Measurements from ENCODE around the gene CLIP2. TPM values are rescaled to one million over a fixed set of nuclear protein-coding genes. Genes with fewer than 3 reads are reported as not detected.
"Not testable (repeated sequence)": the region's sequence is repeated elsewhere in the genome, so short reads cannot be mapped to it uniquely, and the experiment has no call there.

The CLIP2 gene
- 45.0 and 48.9 TPM in 2 replicates for total RNA-seq (ENCODE audit: low replicate concordance)
- long read RNA-seq, result 0 reads

- H3K9me3 Mint-ChIP-seq, result no peaks in the 10 kb centered on the region
- peak within 1 kb of the TSS; percentile 82 for H3K27ac Mint-ChIP-seq
- peaks cover 36% of the 10 kb centered on the region for H3K4me1 Mint-ChIP-seq (ENCODE audit: unreplicated experiment)
- H3K27me3 Mint-ChIP-seq, result no peaks in the 10 kb centered on the region
- peak; percentile 83 for DNase-seq (ENCODE audit: extremely low spot score, unreplicated experiment)
- peak within 1 kb of the TSS; percentile 91 for H3K4me3 Mint-ChIP-seq
- no peaks in the 10 kb centered on the region for H3K36me3 Mint-ChIP-seq
- no peak for TF ChIP-seq CTCF (conservative IDR thresholded peaks at IDR 0.05)
Measured at GRCh38 chr7:74289018-74289658, at the start of gene CLIP2. TSS of gene CLIP2 (plus strand) at chr7:74289407. CDS start at chr7:74317547, 28,140 bp downstream.

- Mint-ChIP-seq H3K36me3 (peaks cover 14% of the 10 kb centered on the region), H3K4me1 (ENCODE audit: unreplicated experiment) (peaks cover 4% of the 10 kb centered on the region), H3K27me3 (no peaks in the 10 kb centered on the region), H3K27ac (no peak overlapping the region), H3K9me3 (no peaks in the 10 kb centered on the region), H3K4me3 (no peak overlapping the region)
- DNase-seq (ENCODE audit: extremely low spot score, unreplicated experiment), result no peak
- no peak for TF ChIP-seq CTCF (conservative IDR thresholded peaks at IDR 0.05)
Measured at GRCh38 chr7:74240482-74240881, 48.7 kb upstream of the CLIP2 start.

- Mint-ChIP-seq H3K4me3 (no peak overlapping the region), H3K4me1 (ENCODE audit: unreplicated experiment) (peaks cover 4% of the 10 kb centered on the region), H3K9me3 (no peaks in the 10 kb centered on the region), H3K27me3 (no peaks in the 10 kb centered on the region), H3K36me3 (peaks cover 12% of the 10 kb centered on the region), H3K27ac (no peak overlapping the region)
- TF ChIP-seq CTCF (conservative IDR thresholded peaks at IDR 0.05), result no peak
- no peak for DNase-seq (ENCODE audit: extremely low spot score, unreplicated experiment)
Measured at GRCh38 chr7:74242122-74242443, 47.1 kb upstream of the CLIP2 start.

GRCh38 chr7:74246497-74246896 lies 42.7 kb upstream of the CLIP2 start:
- Mint-ChIP-seq H3K27me3 (no peaks in the 10 kb centered on the region), H3K4me3 (no peak overlapping the region), H3K4me1 (ENCODE audit: unreplicated experiment) (peaks cover 4% of the 10 kb centered on the region), H3K36me3 (peaks cover 12% of the 10 kb centered on the region), H3K9me3 (no peaks in the 10 kb centered on the region), H3K27ac (no peak overlapping the region)
- no peak for DNase-seq (ENCODE audit: extremely low spot score, unreplicated experiment)
- TF ChIP-seq CTCF (conservative IDR thresholded peaks at IDR 0.05), result no peak

- Mint-ChIP-seq H3K27ac (no peak overlapping the region), H3K9me3 (no peaks in the 10 kb centered on the region), H3K27me3 (no peaks in the 10 kb centered on the region), H3K4me3 (no peak overlapping the region), H3K36me3 (peaks cover 16% of the 10 kb centered on the region), H3K4me1 (ENCODE audit: unreplicated experiment) (no peaks in the 10 kb centered on the region)
- no peak for TF ChIP-seq CTCF (conservative IDR thresholded peaks at IDR 0.05)
- DNase-seq (ENCODE audit: extremely low spot score, unreplicated experiment), result no peak
Measured at GRCh38 chr7:74248156-74248555, 41.1 kb upstream of the CLIP2 start.

GRCh38 chr7:74249058-74249457 lies 40.1 kb upstream of the CLIP2 start:
- not testable (repeated sequence) for H3K27ac Mint-ChIP-seq; H3K27me3 Mint-ChIP-seq; H3K4me1 Mint-ChIP-seq (ENCODE audit: unreplicated experiment); H3K9me3 Mint-ChIP-seq; H3K4me3 Mint-ChIP-seq; DNase-seq (ENCODE audit: extremely low spot score, unreplicated experiment)
- H3K36me3 Mint-ChIP-seq, result peaks cover 16% of the 10 kb centered on the region

Measured in type B pancreatic cell (in vitro differentiated cells).